GM03348 (cell line): ENCODE data around the gene DHX15.
"Not testable (repeated sequence)": the region's sequence is repeated elsewhere in the genome, so short reads cannot be mapped to it uniquely, and the experiment has no call there.

Source experiments
- DNase-seq: peaks from one replicate; pipeline ENCODE4 v3.0.0; 2012; ENCODE audit warnings: low spot score

The DHX15 gene

GRCh38 chr4:24544208-24544988 is 40.0 kb downstream of the DHX15 start:
- no peak for DNase-seq

GRCh38 chr4:24537025-24537424 is 47.3 kb downstream of the DHX15 start:
- DNase-seq: no peak

GRCh38 chr4:24535399-24535798 is 49.0 kb downstream of the DHX15 start:
- DNase-seq: no peak

GRCh38 chr4:24533364-24533763 is 51.0 kb downstream of the DHX15 start:
- DNase-seq: no peak

GRCh38 chr4:24529555-24529954 is 54.8 kb downstream of the DHX15 start:
- no peak for DNase-seq

GRCh38 chr4:24527371-24527770 is 57.0 kb downstream of the DHX15 start:
- peak; percentile 27 for DNase-seq

GRCh38 chr4:24521544-24521943 is 62.8 kb downstream of the DHX15 start:
- DNase-seq: no peak

- peak; percentile 36 for DNase-seq
Measured at GRCh38 chr4:24519649-24520048, 64.7 kb downstream of the DHX15 start.

GRCh38 chr4:24517676-24518075 is 66.7 kb downstream of the DHX15 start:
- no peak for DNase-seq

- no peak for DNase-seq
Measured at GRCh38 chr4:24516926-24517325, 67.4 kb downstream of the DHX15 start.

GRCh38 chr4:24515698-24516097 is 68.7 kb downstream of the DHX15 start:
- no peak for DNase-seq

- no peak for DNase-seq
Measured at GRCh38 chr4:24514808-24515207, 69.5 kb downstream of the DHX15 start.

GRCh38 chr4:24513718-24514117 is 70.6 kb downstream of the DHX15 start:
- DNase-seq: no peak

GRCh38 chr4:24511371-24512063 is 72.8 kb downstream of the DHX15 start:
- DNase-seq: peak; percentile 16

- DNase-seq: no peak
Measured at GRCh38 chr4:24510091-24510490, 74.3 kb downstream of the DHX15 start.

GRCh38 chr4:24508541-24508940 is 75.8 kb downstream of the DHX15 start:
- no peak for DNase-seq

GRCh38 chr4:24507439-24507838 is 76.9 kb downstream of the DHX15 start:
- DNase-seq: no peak

- not testable (repeated sequence) for DNase-seq
Measured at GRCh38 chr4:24503090-24503489, 81.3 kb downstream of the DHX15 start.

GRCh38 chr4:24497221-24497620 is 87.1 kb downstream of the DHX15 start:
- no peak for DNase-seq

GRCh38 chr4:24496597-24496996 is 87.8 kb downstream of the DHX15 start:
- no peak for DNase-seq

GRCh38 chr4:24495388-24495787 is 89.0 kb downstream of the DHX15 start:
- no peak for DNase-seq

- DNase-seq: no peak
Measured at GRCh38 chr4:24489870-24490269, 94.5 kb downstream of the DHX15 start.

- DNase-seq: peak; percentile 89
Measured at GRCh38 chr4:24488399-24489164, 95.8 kb downstream of the DHX15 start.
